IPS-NIHi11 (cell line): Measurements from ENCODE around the gene TFCP2.
"Not testable (repeated sequence)": the region's sequence is repeated elsewhere in the genome, so short reads cannot be mapped to it uniquely, and the experiment has no call there.

ENCODE experiments used
- DNase-seq: peaks from one replicate; pipeline ENCODE4 v3.0.0; 2012; ENCODE audit warnings: mixed read lengths, low spot score

Gene TFCP2, protein sequence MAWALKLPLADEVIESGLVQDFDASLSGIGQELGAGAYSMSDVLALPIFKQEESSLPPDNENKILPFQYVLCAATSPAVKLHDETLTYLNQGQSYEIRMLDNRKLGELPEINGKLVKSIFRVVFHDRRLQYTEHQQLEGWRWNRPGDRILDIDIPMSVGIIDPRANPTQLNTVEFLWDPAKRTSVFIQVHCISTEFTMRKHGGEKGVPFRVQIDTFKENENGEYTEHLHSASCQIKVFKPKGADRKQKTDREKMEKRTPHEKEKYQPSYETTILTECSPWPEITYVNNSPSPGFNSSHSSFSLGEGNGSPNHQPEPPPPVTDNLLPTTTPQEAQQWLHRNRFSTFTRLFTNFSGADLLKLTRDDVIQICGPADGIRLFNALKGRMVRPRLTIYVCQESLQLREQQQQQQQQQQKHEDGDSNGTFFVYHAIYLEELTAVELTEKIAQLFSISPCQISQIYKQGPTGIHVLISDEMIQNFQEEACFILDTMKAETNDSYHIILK

DNA sequence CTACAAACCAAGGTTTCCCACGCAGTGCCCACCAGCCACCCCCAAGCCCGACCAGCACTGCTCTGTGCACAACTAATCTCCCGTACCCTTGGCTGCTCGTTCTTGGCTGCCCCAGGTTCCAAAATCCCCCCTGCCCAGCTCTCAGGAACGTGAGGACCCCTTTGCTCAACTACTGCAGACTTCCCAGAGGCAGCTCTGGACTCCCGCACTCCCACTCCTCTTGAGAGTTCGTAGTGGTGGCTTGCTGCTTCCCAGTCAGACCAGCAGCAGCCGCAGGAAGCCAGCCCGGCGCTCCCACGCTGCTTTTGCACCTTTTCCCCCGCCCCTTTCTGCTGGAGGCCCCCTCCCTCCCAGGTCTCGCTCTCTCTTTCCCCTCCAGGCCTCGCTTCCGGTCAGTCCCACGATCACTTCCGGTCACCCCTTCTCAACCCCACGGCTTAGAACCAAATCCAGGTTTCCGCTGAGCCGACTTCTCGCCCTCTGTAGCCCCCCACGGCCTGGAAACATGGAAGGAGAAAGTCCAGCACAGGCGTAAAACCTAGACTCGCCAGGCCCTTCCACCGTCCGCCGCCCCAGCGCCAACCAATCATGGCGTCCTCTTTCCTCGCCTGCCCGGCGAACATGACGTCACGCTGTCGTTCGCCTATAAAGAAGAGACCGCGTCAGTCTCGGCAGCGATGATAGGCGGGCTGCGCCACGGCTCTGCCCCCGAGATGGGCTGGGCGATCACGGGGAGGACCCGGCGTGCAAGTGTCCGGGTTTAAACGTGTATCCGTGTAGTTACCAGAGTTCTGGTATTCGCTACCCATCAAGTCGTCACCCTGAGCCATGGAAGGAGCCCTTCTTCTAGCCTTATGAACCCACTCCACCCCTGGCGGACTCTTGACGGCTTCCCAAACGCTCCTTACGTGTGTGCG lies at the start of gene TFCP2:
Gene TFCP2 (minus strand): TSS at position 621 of the 917 bp plus-strand sequence. CDS start 713 bp downstream, outside the sequence.
- peak; percentile 98 for DNase-seq

DNA sequence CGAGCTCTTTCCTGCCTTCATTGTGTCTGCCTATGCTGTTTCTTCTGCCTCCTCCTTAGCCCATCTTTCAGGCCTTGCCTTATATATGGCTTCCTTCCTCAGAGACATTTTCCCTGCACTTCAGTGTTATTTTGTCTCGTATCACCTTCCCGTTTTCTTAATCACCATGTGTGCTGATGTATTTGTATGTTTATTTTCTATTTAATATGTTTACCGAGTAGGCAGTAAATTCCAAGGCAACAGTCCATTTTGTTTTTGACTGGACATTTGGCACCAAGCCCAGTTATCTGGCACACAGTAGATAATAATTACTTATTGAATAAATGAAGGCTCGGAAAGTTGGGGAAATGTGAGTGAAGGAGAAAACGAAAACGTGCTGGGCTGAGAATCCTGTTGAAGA lies 49.5 kb upstream of the TFCP2 start:
- DNase-seq = no peak

DNA sequence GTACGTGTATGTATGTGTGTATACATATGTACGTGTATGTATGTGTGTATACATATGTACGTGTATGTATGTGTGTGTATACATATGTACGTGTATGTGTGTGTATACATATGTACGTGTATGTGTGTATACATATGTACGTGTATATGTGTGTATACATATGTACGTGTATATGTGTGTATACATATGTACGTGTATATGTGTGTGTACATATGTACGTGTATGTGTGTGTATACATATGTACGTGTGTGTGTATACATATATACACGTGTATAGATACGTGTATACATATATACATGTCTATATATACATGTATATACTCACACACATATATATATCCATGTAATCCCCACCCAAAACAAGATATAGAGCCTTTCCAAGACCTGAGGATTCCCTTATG lies 46.9 kb upstream of the TFCP2 start:
- DNase-seq = not testable (repeated sequence)

DNA sequence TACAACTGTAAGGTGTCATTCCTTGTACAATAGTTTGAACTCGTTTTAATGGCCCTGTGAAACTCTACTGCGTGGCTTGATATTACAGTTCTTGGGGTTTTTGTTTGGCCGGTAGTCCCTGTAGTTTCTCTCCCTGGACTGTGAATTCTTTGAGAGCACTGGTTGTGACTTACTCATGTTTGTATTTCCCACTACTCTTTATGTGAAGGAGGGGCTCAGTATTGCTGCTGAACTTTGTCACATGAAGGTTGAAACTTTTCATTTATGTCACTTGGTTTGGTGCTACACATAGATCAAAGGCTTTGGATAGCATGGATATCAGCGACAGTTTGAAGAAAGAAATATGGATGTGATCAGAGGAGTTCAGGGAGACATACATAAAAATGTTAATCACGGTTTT lies 46.4 kb upstream of the TFCP2 start:
- no peak for DNase-seq

DNA sequence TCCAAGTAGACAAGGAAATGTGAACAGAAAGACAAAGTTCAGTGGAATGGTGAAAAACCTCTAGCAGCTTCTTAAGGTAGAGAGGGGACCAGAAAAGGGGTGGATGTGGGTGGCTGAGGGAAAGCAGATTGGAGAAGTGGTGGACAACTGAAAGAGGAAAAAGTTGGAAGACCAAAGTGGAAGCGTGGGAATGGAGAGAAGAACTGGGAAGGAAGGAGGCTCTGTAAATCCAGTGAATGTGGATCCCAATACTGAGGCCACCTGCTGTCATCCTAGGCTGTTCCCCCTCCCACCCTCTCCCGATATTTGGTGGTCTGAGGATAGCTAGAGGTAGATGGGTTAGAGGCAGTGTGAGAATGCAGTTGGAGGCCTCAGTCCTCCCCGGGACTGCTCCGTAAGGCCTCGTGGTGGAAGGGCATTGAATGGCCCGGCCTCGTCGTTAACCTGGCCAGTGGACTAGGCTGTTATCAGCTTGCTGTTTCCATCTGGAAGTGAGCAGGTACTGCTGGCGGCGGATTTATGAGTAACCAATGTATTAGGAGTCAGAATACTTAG lies 45.7 kb upstream of the TFCP2 start:
- DNase-seq = no peak

DNA sequence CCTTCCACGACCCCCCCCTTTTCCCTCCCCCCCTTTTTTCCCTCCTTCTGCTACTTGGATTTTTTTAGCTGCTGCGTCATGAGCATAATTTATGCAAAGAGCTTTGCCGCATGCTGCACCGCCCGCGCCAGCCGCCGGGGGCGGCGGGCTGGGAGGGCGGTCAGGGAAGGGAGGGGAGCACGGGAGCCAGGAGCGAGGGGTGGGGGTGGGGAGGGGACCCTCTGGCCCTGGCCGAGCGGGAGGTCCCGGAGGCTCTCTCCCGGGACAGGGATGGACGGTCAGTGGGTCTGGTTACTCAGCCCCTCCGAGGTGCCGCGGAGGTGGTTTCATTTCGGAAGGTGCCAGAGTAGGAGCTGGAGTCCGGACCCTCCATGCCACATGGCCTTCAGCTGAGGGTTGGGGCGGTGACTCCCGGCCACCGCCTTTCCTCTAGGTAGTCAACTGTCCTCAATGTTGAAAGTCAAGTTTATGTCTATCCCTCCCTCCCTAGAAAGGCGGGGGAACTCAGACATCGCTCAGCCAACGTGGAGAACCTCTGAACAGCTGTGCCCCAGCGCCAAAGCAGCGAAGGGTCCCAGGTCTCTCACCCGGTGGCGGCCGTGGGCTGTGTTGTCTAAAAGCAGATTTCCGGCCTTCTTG lies 45.2 kb upstream of the TFCP2 start, which contains the start of gene POU6F1:
Gene POU6F1 (minus strand): TSS at position 95 of the 639 bp plus-strand sequence. CDS start 11,226 bp downstream, outside the sequence.
- DNase-seq = peak; percentile 96

DNA sequence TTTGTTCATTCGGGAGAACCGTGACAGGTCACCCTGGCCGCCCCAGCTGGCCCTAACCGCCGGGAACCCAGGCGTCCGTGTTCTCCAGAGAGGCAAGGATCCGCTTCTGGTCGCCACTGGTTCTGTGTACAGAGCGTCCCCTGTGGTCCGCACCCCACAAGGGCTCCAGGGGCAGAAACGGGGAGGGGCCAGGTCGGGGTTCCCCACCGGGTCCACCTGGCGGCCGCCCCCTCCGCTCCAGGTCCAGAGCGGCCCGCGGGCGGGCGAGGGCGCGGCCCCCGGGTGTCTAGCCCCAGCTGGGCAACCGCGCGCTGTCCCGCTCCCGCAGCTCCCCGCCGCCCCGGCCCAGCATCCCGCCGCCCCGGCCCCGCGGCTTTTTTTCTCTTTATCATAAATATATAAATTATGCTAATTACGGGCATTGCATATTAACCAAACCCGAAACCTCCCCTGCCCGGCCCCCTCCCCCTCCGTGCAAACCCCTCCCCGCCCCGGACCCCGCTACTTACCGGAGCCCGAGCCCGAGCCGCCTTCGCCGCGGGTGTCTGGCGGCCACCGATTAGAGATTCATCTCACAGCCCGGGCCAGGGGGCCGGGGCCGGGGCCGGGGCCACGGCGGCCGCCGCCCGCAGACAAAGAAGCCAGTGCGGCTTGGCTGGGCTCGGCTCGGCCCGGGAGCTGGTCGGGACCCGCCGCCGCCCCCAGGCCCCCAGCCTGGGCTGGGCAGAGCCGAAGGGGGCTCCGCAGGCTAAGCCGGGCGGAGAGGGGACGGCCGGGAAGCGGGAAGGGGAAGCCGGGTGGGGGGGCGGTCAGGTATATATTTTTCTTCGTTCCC lies 44.4 kb upstream of the TFCP2 start:
- DNase-seq = peak; percentile 90

DNA sequence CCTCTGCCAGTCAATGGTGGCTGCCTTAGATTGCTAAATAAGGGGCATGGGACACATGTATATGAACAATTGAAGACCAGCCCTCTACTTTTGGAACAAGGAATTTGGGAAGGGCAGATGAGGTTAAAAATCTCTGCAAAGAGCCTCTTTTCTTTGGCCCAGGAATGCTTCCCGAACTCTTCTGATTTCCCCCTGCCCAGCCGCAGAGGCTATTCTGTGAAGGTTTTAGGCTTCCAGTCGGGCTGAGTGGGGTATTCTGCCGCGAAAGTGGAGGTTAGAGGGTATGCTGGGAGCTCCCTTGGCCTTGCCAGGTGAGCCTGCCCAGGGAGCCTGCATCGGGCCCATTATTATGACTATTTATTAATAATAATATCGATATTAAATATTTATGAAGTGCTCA lies 43.7 kb upstream of the TFCP2 start:
- DNase-seq = no peak

DNA sequence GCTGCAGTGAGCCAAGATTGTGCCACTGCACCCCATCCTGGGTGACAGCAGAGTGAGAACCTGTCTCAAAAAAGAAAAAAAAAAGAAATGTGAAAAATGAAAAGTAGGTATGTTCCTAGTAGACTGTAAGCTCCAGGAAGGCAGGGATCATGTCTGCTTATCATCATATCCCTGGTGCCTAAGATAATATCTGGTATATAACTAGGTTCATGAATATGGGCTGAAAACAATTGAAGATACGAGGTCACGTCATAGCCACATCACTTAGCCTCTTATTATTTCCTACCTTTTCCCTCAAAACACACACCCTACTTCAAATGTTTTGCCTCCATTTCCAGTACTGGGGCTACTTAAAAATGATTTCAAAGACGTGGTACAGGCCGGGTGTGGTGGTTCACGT lies 42.0 kb upstream of the TFCP2 start:
- no peak for DNase-seq

DNA sequence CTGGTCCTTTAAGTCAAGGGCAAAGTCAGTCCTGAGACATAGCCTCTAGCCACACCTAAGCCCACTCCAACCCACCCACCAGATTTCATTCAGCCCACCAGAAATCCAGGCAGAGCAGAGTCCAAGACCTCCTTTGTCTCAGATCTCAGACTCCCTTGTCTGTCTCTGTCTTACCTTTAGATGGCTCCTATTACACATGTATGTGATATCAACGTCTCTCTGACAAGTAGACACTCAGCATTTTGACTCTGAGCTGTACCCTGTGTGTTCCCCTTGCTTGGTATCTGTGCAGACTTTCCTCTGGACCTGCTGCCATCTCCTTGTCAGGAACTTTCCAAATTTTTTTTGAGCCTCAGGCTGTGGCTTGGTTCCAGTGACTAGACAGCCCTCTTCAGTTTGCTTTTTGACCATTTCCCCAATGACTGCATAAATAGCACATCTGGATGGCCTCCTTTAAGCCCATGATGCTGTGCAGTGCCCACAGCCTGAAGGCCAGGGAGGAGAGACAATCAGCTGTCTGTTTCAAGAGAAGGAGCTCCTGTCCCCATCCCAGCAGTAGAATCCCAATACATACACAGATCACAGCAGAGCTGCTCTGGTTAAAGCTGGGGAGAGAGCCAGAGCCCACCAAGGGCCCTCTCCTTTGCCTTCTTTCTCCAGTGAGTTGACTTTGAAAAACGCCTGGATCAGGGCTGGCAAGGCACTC lies 37.9 kb upstream of the TFCP2 start:
- DNase-seq = no peak

DNA sequence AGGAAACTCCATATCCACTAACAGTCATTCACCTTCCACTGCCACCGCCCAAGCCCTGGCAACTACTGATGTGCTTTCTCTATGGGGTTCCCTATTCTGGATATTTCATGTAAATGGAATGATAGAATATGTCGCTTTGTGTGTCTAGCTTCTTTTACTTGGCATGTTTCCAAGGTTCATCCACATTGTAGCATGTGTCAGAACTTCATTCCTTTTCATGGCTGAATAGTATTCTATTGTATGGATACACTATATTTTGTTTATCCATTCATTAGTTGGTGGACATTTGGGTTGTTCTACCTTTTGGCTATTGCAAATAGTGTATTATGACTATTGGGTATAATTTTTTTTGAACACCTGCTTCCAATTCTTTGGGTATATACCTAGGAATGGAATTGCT lies 36.3 kb upstream of the TFCP2 start:
- DNase-seq = no peak

DNA sequence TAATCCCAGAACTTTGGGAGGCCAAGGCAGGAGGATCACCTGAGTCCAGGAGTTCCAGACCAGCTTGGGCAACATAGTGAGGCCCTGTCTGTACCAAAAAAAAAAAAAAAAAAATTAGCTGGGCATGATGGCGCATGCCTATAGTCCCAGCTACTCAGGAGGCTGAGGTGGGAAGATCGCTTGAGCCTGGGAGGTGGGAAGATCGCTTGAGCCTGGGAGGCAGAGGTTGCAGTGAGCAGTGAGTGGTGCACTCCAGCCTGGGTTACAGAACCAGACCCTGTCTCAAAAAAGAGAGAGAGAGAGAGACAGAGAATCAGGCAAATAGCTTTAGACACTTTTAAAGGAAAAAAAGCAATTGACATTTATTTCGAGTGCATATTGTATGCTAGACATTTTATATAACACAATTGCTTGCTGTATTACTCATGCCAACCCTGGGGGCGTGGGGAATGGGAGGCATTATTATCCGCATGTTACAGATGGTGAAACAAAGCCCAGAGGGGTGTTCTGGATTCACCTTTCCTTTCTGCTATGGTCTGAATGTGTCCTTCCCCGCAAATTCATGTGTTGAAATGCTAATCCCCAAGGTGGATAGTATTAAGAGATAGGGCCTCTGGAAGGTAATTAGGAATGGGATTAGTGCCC lies 35.2 kb upstream of the TFCP2 start:
- no peak for DNase-seq

DNA sequence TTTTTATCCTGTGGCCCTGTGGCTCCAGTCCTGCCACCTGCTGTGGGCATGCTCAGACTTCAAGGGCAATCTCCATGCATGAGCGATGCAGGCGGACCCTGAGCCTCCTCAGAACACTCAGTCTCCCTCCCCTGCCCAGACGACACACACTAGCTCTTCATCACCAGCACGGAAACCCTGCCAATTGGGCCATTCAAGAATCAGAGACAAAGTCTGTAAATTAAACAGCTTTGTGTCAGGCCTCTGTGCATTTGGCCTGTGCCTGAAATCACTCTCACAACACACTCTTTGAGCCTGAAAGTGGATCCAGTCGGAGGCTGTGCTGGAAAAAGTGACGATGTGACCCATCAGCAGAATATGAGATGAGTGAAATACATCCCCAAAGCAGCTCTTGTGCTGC lies 32.4 kb upstream of the TFCP2 start:
- DNase-seq = no peak

DNA sequence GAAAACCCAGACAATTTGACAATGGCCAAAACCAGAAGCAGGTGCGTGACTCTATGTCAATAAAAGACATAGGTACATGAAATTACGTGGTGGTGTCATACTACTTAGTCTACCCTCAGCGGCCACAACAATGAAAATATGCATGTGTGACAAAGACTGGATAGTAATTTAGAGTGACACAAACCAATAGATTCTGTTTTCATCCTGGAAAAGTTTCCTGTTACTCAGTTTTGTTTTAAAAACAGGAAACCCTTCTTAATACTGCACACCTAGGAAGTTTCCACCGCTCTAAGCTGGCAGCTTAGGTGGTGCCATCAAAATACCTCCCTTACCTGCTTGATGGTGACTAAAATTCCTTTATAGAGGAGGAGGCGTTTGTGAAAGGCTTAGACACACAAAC lies 29.8 kb upstream of the TFCP2 start:
- DNase-seq = no peak

DNA sequence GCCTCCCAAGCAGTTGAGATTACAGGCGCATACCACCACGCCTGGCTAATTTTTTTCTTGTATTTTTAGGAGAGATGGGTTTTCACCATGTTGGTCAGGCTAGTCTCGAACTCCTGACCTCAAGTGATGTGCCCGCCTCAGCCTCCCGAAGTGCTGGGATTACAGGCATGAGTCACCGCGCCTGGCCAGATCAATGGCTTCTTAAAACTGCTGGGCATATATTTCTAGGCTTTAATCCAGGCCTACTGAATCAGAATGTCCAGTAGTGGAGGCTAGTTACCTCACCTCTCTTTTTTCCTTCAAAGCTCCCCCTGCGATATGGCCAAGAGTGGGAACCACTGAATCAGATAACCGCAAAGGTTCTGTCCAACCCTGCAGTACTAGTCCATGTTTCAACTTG lies 27.9 kb upstream of the TFCP2 start:
- no peak for DNase-seq

DNA sequence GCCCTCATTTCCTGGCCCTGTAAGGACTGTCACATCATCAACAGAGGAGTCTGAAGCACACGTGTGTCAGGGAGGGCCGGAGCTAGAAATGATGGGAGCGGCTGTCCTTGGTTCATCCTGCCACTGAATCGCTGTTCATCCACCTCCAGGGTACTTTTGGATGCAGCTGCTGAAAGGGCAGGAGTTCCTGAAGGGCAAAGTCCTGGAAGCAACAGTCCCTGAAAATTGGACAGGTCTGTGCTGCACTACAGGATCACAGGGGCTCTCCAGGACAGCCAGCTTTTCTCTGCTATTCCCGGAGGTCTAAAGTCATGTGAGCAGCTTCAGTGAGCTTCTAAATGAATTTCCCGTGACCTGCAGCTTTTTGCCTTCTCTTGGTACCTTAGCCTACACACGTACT lies 27.2 kb upstream of the TFCP2 start:
- DNase-seq = no peak

DNA sequence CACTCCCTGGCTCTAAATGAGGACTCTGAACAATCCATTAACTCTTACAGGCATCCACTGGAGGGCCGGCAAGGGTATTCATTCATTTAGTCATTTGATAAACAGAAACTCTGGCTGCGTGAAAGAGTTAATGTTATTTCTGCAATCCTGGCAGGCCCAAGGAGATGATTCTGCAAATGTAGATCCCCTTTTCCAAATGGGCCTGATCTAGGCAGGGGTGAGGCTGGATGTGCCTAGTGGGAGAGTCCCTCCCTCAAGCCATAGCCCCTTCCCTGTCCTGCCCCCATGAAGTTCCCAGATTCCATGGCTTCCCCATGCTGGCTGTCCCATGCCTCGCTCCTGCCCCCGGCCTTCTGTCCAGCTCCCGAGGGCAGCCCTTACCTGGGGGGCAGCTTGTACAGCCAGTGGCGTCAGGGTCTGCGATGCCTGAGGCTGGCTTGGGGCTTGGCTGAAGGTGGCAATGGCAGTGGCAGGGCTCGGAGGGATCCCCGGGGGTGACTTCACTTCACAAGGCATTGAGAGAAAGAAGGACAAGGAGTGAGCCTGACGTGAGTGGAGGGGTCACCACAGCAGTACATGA lies 26.5 kb upstream of the TFCP2 start:
- DNase-seq = no peak

DNA sequence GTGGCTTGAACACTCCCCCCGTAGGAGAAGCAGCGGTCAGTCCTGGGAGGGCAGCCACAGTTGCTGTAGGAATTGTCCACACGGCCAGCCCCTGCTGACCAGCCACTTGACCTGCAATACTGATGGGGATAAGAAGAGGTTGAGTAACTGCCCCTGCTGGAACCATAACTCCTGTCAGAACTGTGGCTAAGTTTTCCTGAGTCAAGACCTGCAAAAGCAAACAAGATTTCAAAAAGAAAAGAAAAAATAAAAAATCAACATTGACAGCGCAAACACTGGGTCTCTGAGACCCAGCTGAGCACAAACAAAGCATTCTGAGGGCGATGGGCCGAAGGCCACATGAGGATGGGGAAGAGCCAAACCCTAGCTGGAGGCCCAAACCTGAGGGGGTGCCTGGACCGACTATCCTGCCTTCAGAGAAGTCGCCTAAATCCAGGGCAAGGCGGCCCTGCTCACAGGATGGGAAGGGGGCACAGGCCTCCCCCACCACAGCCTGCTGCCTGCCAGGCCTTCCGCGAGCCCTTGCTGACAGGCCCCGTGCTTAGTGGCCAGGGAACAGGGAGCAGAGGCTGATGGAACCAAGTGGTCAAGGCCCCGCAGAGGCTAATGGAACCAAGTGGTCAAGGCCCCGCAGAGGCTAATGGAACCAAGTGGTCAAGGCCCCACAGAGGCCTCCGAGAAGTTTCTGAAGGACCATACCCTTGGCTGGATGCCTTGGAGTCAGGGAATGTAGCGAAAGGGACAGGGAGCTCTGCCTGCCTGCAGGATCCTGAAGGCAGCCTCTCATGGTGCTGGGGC lies 25.8 kb upstream of the TFCP2 start:
- no peak for DNase-seq
